NB4 (cell line): ENCODE measurements around the gene DLL3.

Experiments used
- DNase-seq: peaks from one replicate; pipeline ENCODE4 v3.0.0; 2010; ENCODE audit warnings: low read depth
- H3K4me3 ChIP-seq: one replicate; pipeline ENCODE4 v1.5.1; 2011; ENCODE audit warnings: mild to moderate bottlenecking, low read depth, low read length, moderate library complexity
- MYC ChIP-seq: IDR thresholded peaks from 2 replicates; pipeline ENCODE4 v1.6.1; 2011; ENCODE audit warnings: low read depth, low read length
- POLR2A ChIP-seq: IDR thresholded peaks from 2 replicates; pipeline ENCODE4 v1.6.1; 2011; ENCODE audit warnings: mild to moderate bottlenecking; ENCODE audit not compliant: insufficient read length; ENCODE audit errors: extremely low read depth
- TF ChIP-seq, protein P1 (sequence below): IDR thresholded peaks from one replicate; pipeline ENCODE4 v1.5.1; 2012; ENCODE audit warnings: low read depth, low read length
- TF ChIP-seq, protein P2 (sequence below): IDR thresholded peaks from 2 replicates; pipeline ENCODE4 v1.6.1; 2011; ENCODE audit warnings: low read depth, low read length

DLL3 gene

DNA sequence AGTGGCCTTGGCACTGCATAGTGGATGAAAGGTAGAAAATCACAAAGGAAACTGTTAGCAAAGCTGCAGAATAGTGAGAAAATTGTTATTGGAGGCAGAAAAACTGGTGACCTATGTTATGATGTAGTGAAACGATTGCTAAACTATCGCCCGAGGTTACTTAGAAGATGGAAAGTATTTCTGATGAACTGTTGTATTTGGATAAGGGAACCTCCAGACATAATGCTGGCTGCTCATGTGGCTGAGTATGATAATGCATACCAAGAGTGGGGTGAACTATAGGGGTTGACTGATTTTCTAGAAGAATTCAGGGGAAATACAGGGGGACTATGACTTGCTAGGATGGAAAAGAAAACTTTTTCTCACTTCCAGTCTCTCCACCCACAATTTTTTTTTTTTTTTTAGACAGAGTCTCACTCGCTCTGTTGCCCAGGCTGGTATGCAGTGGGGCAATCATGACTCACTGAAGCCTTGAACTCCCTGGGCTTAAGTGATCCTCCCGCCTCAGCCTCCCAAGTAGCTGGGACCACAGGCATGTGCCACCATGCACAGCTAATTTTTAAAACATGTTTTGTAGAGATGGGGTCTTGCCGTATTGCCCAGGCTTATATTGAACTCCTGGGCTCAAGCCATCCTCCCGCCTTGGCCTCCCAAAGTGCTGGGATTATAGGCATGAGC, 45.6 kb downstream of the DLL3 start:
- TF ChIP-seq POLR2A (no peak), MYC (no peak)
- TF ChIP-seq, protein P1, sequence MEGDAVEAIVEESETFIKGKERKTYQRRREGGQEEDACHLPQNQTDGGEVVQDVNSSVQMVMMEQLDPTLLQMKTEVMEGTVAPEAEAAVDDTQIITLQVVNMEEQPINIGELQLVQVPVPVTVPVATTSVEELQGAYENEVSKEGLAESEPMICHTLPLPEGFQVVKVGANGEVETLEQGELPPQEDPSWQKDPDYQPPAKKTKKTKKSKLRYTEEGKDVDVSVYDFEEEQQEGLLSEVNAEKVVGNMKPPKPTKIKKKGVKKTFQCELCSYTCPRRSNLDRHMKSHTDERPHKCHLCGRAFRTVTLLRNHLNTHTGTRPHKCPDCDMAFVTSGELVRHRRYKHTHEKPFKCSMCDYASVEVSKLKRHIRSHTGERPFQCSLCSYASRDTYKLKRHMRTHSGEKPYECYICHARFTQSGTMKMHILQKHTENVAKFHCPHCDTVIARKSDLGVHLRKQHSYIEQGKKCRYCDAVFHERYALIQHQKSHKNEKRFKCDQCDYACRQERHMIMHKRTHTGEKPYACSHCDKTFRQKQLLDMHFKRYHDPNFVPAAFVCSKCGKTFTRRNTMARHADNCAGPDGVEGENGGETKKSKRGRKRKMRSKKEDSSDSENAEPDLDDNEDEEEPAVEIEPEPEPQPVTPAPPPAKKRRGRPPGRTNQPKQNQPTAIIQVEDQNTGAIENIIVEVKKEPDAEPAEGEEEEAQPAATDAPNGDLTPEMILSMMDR: no peak
- TF ChIP-seq, protein P2, sequence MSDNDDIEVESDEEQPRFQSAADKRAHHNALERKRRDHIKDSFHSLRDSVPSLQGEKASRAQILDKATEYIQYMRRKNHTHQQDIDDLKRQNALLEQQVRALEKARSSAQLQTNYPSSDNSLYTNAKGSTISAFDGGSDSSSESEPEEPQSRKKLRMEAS: no peak
- no peak for DNase-seq

GRCh38 chr19:39544911-39545310, 46.2 kb downstream of the DLL3 start:
- TF ChIP-seq, protein P2: no peak
- no peak for TF ChIP-seq MYC
- TF ChIP-seq POLR2A: no peak
- TF ChIP-seq, protein P1: no peak
- DNase-seq: no peak
- H3K4me3 ChIP-seq: no peak overlapping the region

More for the DNA sequence above, 45.6 kb downstream of the DLL3 start:
- H3K4me3 ChIP-seq: no peak overlapping the region

- TF ChIP-seq, protein P2: no peak
- TF ChIP-seq POLR2A (no peak), MYC (no peak)
- TF ChIP-seq, protein P1: no peak
- DNase-seq: no peak
- H3K4me3 ChIP-seq: no peak overlapping the region
Observed at GRCh38 chr19:39546599-39546998, 47.9 kb downstream of the DLL3 start.

- TF ChIP-seq MYC (no peak), POLR2A (no peak)
- TF ChIP-seq, protein P2: no peak
- TF ChIP-seq, protein P1: no peak
- DNase-seq: no peak
- H3K4me3 ChIP-seq: no peak overlapping the region
Observed at GRCh38 chr19:39550197-39550596, 51.5 kb downstream of the DLL3 start.

DNA sequence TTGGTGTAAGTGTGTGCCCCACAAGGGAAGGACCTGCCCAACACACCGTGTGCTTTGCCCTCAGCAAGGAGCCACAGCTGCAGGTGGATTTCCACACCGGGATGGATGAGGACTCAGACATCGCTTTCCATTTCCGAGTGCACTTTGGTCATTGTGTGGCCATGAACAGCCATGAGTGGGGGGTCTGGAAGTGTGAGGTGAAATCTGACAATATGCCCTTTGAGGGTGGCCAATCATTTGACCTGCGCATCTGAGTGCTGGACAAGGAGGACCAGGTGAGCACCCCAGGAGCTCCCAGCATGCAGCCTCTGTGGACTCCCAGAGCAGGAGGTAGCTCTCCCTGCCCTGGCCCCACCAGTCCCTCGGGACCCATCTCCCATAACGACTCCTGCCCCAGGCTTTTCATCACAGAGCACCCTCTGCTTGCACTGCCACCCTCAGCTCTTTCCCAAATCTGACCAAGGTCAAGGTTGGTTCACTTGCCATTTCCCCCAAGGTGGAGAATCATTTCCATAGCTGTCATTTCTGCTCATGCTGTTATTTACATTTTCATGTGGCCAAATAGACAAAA, 54.4 kb downstream of the DLL3 start:
- DNase-seq: no peak
- TF ChIP-seq, protein P2: no peak
- TF ChIP-seq, protein P1: no peak
- TF ChIP-seq POLR2A: no peak
- no peak for TF ChIP-seq MYC
- H3K4me3 ChIP-seq: no peak overlapping the region
